ENCODE measurements around the gene PRDM16. TPM values are rescaled to one million over a fixed set of nuclear protein-coding genes. Genes with fewer than 3 reads are reported as not detected.

The PRDM16 gene
- total RNA-seq, 1 experiment from 2014 or later: 22.3 TPM

DNA sequence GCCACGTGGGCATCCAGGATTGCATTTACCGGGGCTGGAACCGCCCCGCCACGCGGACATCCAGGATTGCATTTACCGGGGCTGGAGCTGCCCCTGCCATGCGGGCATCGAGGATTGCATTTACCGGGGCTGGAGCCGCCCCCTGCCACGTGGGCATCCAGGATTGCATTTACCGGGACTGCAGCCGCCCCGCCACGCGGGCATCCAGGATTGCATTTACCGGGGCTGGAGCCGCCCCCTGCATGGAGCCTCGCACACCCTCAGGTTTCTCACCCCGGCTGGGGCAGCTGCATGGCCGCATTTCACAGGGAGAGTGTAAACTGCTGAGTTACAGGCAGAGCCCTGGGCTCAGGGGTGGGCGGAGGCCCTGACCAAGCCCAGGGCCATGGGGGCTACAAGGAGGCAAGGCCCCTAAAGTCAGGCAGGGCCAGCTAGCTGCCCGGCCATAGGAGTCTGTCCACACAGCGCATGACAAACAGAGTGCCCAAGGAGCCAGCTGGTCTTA, 218.7 kb downstream of the PRDM16 start:
- intact Hi-C loops (cut with micrococcal nuclease; ENCODE audit: unreplicated experiment): no loop called here
- TF ChIP-seq POLR2AphosphoS5 (IDR thresholded peaks at IDR 0.05; ENCODE audit: low read depth, low read length) (no peak), REST (IDR thresholded peaks at IDR 0.05; ENCODE audit: insufficient read depth in 1 of 2, low read depth in 2 of 2, low read length in 1 of 2) (no peak), SIN3A (IDR thresholded peaks at IDR 0.05; ENCODE audit: borderline replicate concordance, insufficient read depth, low read depth, low read length) (no peak), TCF7L2 (IDR thresholded peaks at IDR 0.05; ENCODE audit: low read depth, low read length) (no peak)
- TF ChIP-seq, protein P1, sequence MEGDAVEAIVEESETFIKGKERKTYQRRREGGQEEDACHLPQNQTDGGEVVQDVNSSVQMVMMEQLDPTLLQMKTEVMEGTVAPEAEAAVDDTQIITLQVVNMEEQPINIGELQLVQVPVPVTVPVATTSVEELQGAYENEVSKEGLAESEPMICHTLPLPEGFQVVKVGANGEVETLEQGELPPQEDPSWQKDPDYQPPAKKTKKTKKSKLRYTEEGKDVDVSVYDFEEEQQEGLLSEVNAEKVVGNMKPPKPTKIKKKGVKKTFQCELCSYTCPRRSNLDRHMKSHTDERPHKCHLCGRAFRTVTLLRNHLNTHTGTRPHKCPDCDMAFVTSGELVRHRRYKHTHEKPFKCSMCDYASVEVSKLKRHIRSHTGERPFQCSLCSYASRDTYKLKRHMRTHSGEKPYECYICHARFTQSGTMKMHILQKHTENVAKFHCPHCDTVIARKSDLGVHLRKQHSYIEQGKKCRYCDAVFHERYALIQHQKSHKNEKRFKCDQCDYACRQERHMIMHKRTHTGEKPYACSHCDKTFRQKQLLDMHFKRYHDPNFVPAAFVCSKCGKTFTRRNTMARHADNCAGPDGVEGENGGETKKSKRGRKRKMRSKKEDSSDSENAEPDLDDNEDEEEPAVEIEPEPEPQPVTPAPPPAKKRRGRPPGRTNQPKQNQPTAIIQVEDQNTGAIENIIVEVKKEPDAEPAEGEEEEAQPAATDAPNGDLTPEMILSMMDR (IDR thresholded peaks at IDR 0.05): no peak
- ChIA-PET CTCF (no interaction called here), POLR2A (no interaction called here)
- H3K9me3 ChIP-seq (ENCODE audit: control insufficient read depth, insufficient read depth, low read depth, low read length): no peaks in the 10 kb centered on the region
- in situ Hi-C loops (cut with HindIII; ENCODE audit: low pct_unique_long_range_greater_than_20kb, low sequenced_read_pairs): no loop called here
- DNase-seq (ENCODE audit: low read depth, low spot score) (no peak), ATAC-seq (no peak)
- H3K27me3 ChIP-seq (ENCODE audit: control insufficient read depth, insufficient read depth, low read length): no peaks in the 10 kb centered on the region
- H3K4me1 ChIP-seq (ENCODE audit: control insufficient read depth, insufficient read depth, low read length): peaks cover 3% of the 10 kb centered on the region
- H3K36me3 ChIP-seq (ENCODE audit: control insufficient read depth, insufficient read depth, low read length): no peaks in the 10 kb centered on the region
- no peak overlapping the region for H3K4me3 ChIP-seq (ENCODE audit: low read depth in 2 of 2, low read length in 2 of 2)
- H3K27ac ChIP-seq (ENCODE audit: low read length): no peak overlapping the region
- no TSS peak for BruUV-seq (replicated peaks)

DNA sequence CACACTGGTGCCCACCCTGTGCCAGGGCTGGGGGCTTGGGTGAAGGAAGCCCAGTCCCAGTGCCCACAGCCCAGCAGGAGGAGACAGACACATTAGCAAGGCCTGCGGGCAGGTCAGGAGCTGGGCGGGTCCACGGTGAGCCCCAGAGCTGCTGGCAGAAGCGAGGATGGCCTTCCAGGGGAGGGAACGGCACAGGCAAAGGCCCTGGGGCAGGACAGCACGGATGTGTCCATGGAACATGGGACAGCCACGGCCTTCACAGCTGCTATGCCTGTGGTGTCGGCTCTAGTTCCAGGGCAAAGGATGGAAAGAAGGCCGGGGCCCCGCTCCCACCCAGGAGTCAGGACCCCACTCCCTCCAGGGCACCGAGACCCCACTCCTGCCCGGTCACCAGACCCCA, 220.5 kb downstream of the PRDM16 start:
- H3K36me3 ChIP-seq (ENCODE audit: control insufficient read depth, insufficient read depth, low read length): no peaks in the 10 kb centered on the region
- DNase-seq (ENCODE audit: low read depth, low spot score) (no peak), ATAC-seq (no peak)
- intact Hi-C loops (cut with micrococcal nuclease; ENCODE audit: unreplicated experiment): no loop called here
- H3K9me3 ChIP-seq (ENCODE audit: control insufficient read depth, insufficient read depth, low read depth, low read length): no peaks in the 10 kb centered on the region
- in situ Hi-C loops (cut with HindIII; ENCODE audit: low pct_unique_long_range_greater_than_20kb, low sequenced_read_pairs): no loop called here
- BruUV-seq (replicated peaks): no TSS peak
- POLR2A ChIA-PET: no interaction called here
- H3K4me3 ChIP-seq (ENCODE audit: low read depth in 2 of 2, low read length in 2 of 2): no peak overlapping the region
- H3K27ac ChIP-seq (ENCODE audit: low read length): no peak overlapping the region
- no peaks in the 10 kb centered on the region for H3K27me3 ChIP-seq (ENCODE audit: control insufficient read depth, insufficient read depth, low read length)
- CTCF ChIA-PET: no interaction called here
- no peaks in the 10 kb centered on the region for H3K4me1 ChIP-seq (ENCODE audit: control insufficient read depth, insufficient read depth, low read length)
- TF ChIP-seq TCF7L2 (IDR thresholded peaks at IDR 0.05; ENCODE audit: low read depth, low read length) (no peak), REST (IDR thresholded peaks at IDR 0.05; ENCODE audit: insufficient read depth in 1 of 2, low read depth in 2 of 2, low read length in 1 of 2) (no peak)
